ENCODE data around the gene LARGE2.

The LARGE2 gene

GRCh38 chr11:45968901-45969300, 46.4 kb downstream of the LARGE2 start:
- peaks cover 15% of the 10 kb centered on the region for H3K36me3 Mint-ChIP-seq
- H3K27me3 Mint-ChIP-seq: no peaks in the 10 kb centered on the region
- no peak for ATAC-seq (ENCODE audit: low read depth)
- no peak overlapping the region for H3K4me3 Mint-ChIP-seq
- H3K9me3 Mint-ChIP-seq: no peaks in the 10 kb centered on the region
- H3K4me1 Mint-ChIP-seq: no peaks in the 10 kb centered on the region
- H3K27ac Mint-ChIP-seq: peak overlapping the region; percentile 62
- no peak for DNase-seq (ENCODE audit: low spot score in 2 of 2)

- no peaks in the 10 kb centered on the region for H3K9me3 Mint-ChIP-seq
- DNase-seq (ENCODE audit: low spot score in 2 of 2) (no peak), ATAC-seq (ENCODE audit: low read depth) (no peak)
- H3K27ac Mint-ChIP-seq: no peak overlapping the region
- H3K36me3 Mint-ChIP-seq: peaks cover 22% of the 10 kb centered on the region
- no peaks in the 10 kb centered on the region for H3K4me1 Mint-ChIP-seq
- no peaks in the 10 kb centered on the region for H3K27me3 Mint-ChIP-seq
- no peak overlapping the region for H3K4me3 Mint-ChIP-seq
Observed at GRCh38 chr11:45973601-45974000, 51.1 kb downstream of the LARGE2 start.

GRCh38 chr11:45974806-45975205, 52.4 kb downstream of the LARGE2 start:
- Mint-ChIP-seq H3K4me1 (no peaks in the 10 kb centered on the region), H3K27me3 (no peaks in the 10 kb centered on the region), H3K4me3 (no peak overlapping the region), H3K9me3 (no peaks in the 10 kb centered on the region), H3K27ac (no peak overlapping the region), H3K36me3 (peaks cover 21% of the 10 kb centered on the region)
- ATAC-seq (ENCODE audit: low read depth): no peak
- DNase-seq (ENCODE audit: low spot score in 2 of 2): no peak
